Brain microvascular endothelial cell (primary cell): ENCODE results near the gene ZMYND19.

ENCODE experiments used
- DNase-seq: peaks from one replicate; pipeline ENCODE4 v3.0.0-alpha.2; 2020
- H3K27ac ChIP-seq: fragments of 250-450 bp; sonication (Bioruptor Pico); 2 replicates; pipeline ENCODE4 v1.5.1; 2020; ENCODE audit warnings: mild to moderate bottlenecking, moderate library complexity
- H3K27me3 ChIP-seq: fragments of 250-450 bp; sonication (Bioruptor Pico); replicated peaks from 2 replicates; pipeline ENCODE4 v1.5.1; 2020; ENCODE audit warnings: mild to moderate bottlenecking
- H3K36me3 ChIP-seq: fragments of 250-450 bp; sonication (Bioruptor Pico); replicated peaks from 2 replicates; pipeline ENCODE4 v1.5.1; 2020; ENCODE audit warnings: mild to moderate bottlenecking
- H3K4me3 ChIP-seq: 2 replicates; pipeline ENCODE4 v1.5.1; 2011; ENCODE audit warnings: low read depth, mild to moderate bottlenecking, control low read depth, low read length, moderate library complexity
- CTCF ChIP-seq: IDR thresholded peaks from 2 replicates; pipeline ENCODE4 v1.5.1; 2011; ENCODE audit warnings: low read depth, mild to moderate bottlenecking, moderate library complexity, low read length, control low read depth, inconsistent platforms; ENCODE audit errors: missing control alignments
- in situ Hi-C: cut with HindIII; loops from 2 replicates; pipeline ENCODE4 v1.10.0; 2017; ENCODE audit warnings: low sequenced_read_pairs, low pct_ligation_motif_present

Gene ZMYND19

GRCh38 chr9:137578518-137579258 is 11.6 kb downstream of the ZMYND19 start, which contains the start of gene DPH7:
DPH7 (minus strand) TSS chr9:137578925; CDS start chr9:137578777, 148 bp downstream.
- Histone ChIP-seq H3K36me3 (peaks cover 39% of the 10 kb centered on the region), H3K27ac (peak within 1 kb of the TSS; percentile 57)
- peak; percentile 84 for DNase-seq

DNA sequence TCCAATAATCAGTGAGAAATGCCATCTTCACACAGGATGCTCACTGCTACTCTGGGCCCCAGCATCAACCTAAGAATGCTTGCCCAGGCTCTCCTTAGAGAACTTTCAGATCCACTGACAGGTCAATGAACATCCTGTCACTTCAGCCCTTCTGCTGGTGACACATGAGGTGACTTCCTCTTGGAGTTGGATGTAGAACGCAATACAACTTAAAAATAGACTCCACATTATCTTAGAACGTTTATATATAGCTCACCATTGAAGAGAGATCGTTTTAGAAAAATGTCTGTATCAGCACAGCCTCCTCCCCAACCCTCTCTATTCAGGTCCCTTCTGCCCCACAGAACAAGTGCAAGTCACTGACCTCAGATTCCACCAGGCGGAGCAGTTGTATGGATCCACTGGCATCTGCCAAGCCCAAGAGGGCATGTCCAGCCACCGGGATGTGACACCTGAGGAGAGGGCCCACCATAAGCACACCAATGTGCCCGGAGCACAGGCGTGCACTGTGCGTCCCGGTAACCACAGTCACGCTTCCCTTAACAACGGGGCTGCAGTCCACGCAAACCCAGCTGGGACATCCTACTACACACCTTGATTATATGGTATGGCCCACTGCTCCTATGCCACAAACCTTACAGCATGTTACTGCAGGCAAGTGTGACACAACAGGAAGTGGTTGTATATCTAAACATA is 14.4 kb downstream of the ZMYND19 start:
- Histone ChIP-seq H3K36me3 (peaks cover 36% of the 10 kb centered on the region), H3K27ac (no peak overlapping the region), H3K4me3 (no peak overlapping the region), H3K27me3 (no peaks in the 10 kb centered on the region)
- DNase-seq = no peak
- no peak for TF ChIP-seq CTCF
- in situ Hi-C loops = no loop called here

More at GRCh38 chr9:137578518-137579258, 11.6 kb downstream of the ZMYND19 start, which contains the start of gene DPH7:
- peak; percentile 77 for TF ChIP-seq CTCF
- in situ Hi-C loops = no loop called here
- Histone ChIP-seq H3K27me3 (no peaks in the 10 kb centered on the region), H3K4me3 (peak within 1 kb of the TSS; percentile 89)

GRCh38 chr9:137575364-137575715 is 15.0 kb downstream of the ZMYND19 start:
- H3K36me3 ChIP-seq = peaks cover 36% of the 10 kb centered on the region
- in situ Hi-C loops = no loop called here
- no peak for DNase-seq
- no peak for TF ChIP-seq CTCF
- no peak overlapping the region for H3K4me3 ChIP-seq
- H3K27ac ChIP-seq = no peak overlapping the region
- no peaks in the 10 kb centered on the region for H3K27me3 ChIP-seq

GRCh38 chr9:137574192-137574591 is 16.1 kb downstream of the ZMYND19 start:
- Histone ChIP-seq H3K36me3 (peaks cover 36% of the 10 kb centered on the region), H3K27ac (no peak overlapping the region), H3K27me3 (no peaks in the 10 kb centered on the region), H3K4me3 (no peak overlapping the region)
- no peak for TF ChIP-seq CTCF
- no peak for DNase-seq
- in situ Hi-C loops = no loop called here

GRCh38 chr9:137570566-137570965 is 19.7 kb downstream of the ZMYND19 start:
- no peaks in the 10 kb centered on the region for H3K27me3 ChIP-seq
- in situ Hi-C loops = no loop called here
- H3K27ac ChIP-seq = no peak overlapping the region
- no peak overlapping the region for H3K4me3 ChIP-seq
- TF ChIP-seq CTCF = no peak
- DNase-seq = no peak
- H3K36me3 ChIP-seq = peaks cover 32% of the 10 kb centered on the region
